B cell (primary cell): ENCODE results near the gene RHBDL1. TPM values are rescaled to one million over a fixed set of nuclear protein-coding genes. Genes with fewer than 3 reads are reported as not detected.

Experiments used
- ATAC-seq: fragments of 200-7000 bp; cut with Tn5 transposase; one replicate; pipeline ENCODE4 v1.10.0; 2021; ENCODE audit warnings: low read depth, mild to moderate bottlenecking, moderate number of reproducible peaks, moderate library complexity
- CTCF ChIA-PET: fragments of 350-600 bp; sonication (Branson Sonifier 250); formaldehyde crosslinking; loops from one replicate; lab custom pipeline; 2021; ENCODE audit warnings: antibody characterized with exemption, inconsistent platforms; lab: Charles Lee
- POLR2A ChIA-PET: fragments of 350-600 bp; sonication (Branson Sonifier 250); formaldehyde crosslinking; loops from one replicate; lab custom pipeline; 2021; ENCODE audit warnings: antibody characterized with exemption; lab: Charles Lee
- DNase-seq: peaks from one replicate; pipeline ENCODE4 v3.0.0; 2013
- H2AFZ ChIP-seq: 2 replicates; pipeline ENCODE4 v1.6.1; 2012; ENCODE audit warnings: mild to moderate bottlenecking, low read depth, low read length; ENCODE audit not compliant: insufficient read depth, poor library complexity, severe bottlenecking
- H3K27ac ChIP-seq, 2 donors: 1 replicate in 1 of 2; 2 replicates in 1 of 2; pipeline ENCODE4 v1.5.1; 2012 to 2013; ENCODE audit warnings: low read length in 2 of 2, mild to moderate bottlenecking in 2 of 2, moderate library complexity in 1 of 2
- H3K27me3 ChIP-seq, 4 experiments: fragments of 200-600 bp in 1 of 4; sonication (generic) in 1 of 4; replicated peaks in 1 of 4; 1 replicate in 2 of 4; 2 replicates in 2 of 4; pipeline versions ENCODE4 v1.6.1 to v1.7.0; 2013 to 2016; ENCODE audit warnings: low read length in 3 of 4, mild to moderate bottlenecking in 2 of 4, mixed read lengths in 1 of 4, moderate library complexity in 1 of 4; ENCODE audit not compliant: insufficient read depth in 4 of 4, control insufficient read depth in 3 of 4; ENCODE audit errors: control extremely low read depth in 1 of 4
- H3K36me3 ChIP-seq, 2 experiments: replicated peaks in 1 of 2; 1 replicate in 1 of 2; 2 replicates in 1 of 2; pipeline versions ENCODE4 v1.6.1 to v1.7.1; 2013; ENCODE audit warnings: low read length in 1 of 2; ENCODE audit not compliant: insufficient read depth in 2 of 2, control insufficient read depth in 1 of 2; ENCODE audit errors: control extremely low read depth in 1 of 2, extremely low read depth in 1 of 2
- H3K4me1 ChIP-seq, 2 donors: fragments of 200-600 bp in 1 of 2; sonication (generic) in 1 of 2; 1 replicate in 1 of 2; 2 replicates in 1 of 2; pipeline versions ENCODE4 v1.5.1 to v1.6.1; 2013 to 2017; ENCODE audit warnings: low read length in 2 of 2; ENCODE audit not compliant: control insufficient read depth in 2 of 2, insufficient read depth in 2 of 2
- H3K4me2 ChIP-seq: replicated peaks from 2 replicates; pipeline ENCODE3; 2012; ENCODE audit warnings: mild to moderate bottlenecking, low read depth, low read length; ENCODE audit not compliant: poor library complexity, severe bottlenecking
- H3K4me3 ChIP-seq, 5 experiments: fragments of 200-600 bp in 1 of 5; sonication (generic) in 1 of 5; 1 replicate in 3 of 5; 2 replicates in 2 of 5; pipeline versions ENCODE4 v1.5.1 to v1.7.0; 2011 to 2016; ENCODE audit warnings: low read length in 4 of 5, mild to moderate bottlenecking in 4 of 5, low read depth in 2 of 5, control low read depth in 1 of 5, moderate library complexity in 1 of 5; ENCODE audit not compliant: insufficient read depth in 1 of 5; ENCODE audit errors: control extremely low read depth in 1 of 5, extremely low read depth in 1 of 5
- H3K79me2 ChIP-seq: fragments of 200-600 bp; sonication (generic); one replicate; pipeline ENCODE4 v1.6.0; 2016; ENCODE audit warnings: low read length; ENCODE audit not compliant: control insufficient read depth, insufficient read depth
- H3K9ac ChIP-seq: fragments of 200-600 bp; sonication (generic); 2 replicates; pipeline ENCODE4 v1.6.1; 2017; ENCODE audit warnings: mild to moderate bottlenecking, low read length, moderate library complexity
- H3K9me3 ChIP-seq, 3 donors: one replicate each; pipeline versions ENCODE4 v1.6.1 to v1.7.1; 2013; ENCODE audit warnings: low read length in 2 of 3; ENCODE audit not compliant: control insufficient read depth in 2 of 3, insufficient read depth in 1 of 3; ENCODE audit errors: control extremely low read depth in 1 of 3
- H4K20me1 ChIP-seq: 2 replicates; pipeline ENCODE4 v1.6.0; 2012; ENCODE audit warnings: mild to moderate bottlenecking, low read length; ENCODE audit not compliant: insufficient read depth, control insufficient read depth, poor library complexity, severe bottlenecking
- H3K27ac Mint-ChIP-seq: one replicate; pipeline ENCODE4 v1.8.0; 2021; ENCODE audit warnings: mixed read lengths
- H3K27me3 Mint-ChIP-seq: one replicate; pipeline ENCODE4 v1.8.0; 2021; ENCODE audit warnings: mixed read lengths
- H3K4me1 Mint-ChIP-seq: one replicate; pipeline ENCODE4 v1.8.0; 2021; ENCODE audit warnings: mixed read lengths
- H3K4me3 Mint-ChIP-seq: one replicate; pipeline ENCODE4 v1.8.0; 2021; ENCODE audit warnings: mixed read lengths
- H3K9me3 Mint-ChIP-seq: one replicate; pipeline ENCODE4 v1.8.0; 2022; ENCODE audit warnings: mixed read lengths; ENCODE audit not compliant: insufficient read depth
- CTCF ChIP-seq: fragments of 200-600 bp; IDR thresholded peaks from one replicate; pipeline ENCODE4 v1.8.0; 2022; ENCODE audit warnings: antibody characterized with exemption, mild to moderate bottlenecking
- EZH2 ChIP-seq: IDR thresholded peaks from 2 replicates; pipeline ENCODE4 v1.6.1; 2012; ENCODE audit warnings: borderline replicate concordance, low read depth, mild to moderate bottlenecking, moderate library complexity, low read length; ENCODE audit not compliant: insufficient read depth, poor library complexity, severe bottlenecking
- WGBS: methylation state at CpG from one replicate; pipeline ENCODE4 v1.1.5; 2013; ENCODE audit warnings: missing lambda C conversion rate; ENCODE audit not compliant: insufficient coverage; 5-methylcytosine and 5-hydroxymethylcytosine counted together
- intact Hi-C: fragments of 100-400 bp; cut with micrococcal nuclease; formaldehyde crosslinking; loops from one replicate; pipeline ENCODE4 v1.10.0; 2022
- polyA plus RNA-seq: library from polyadenylated mRNA; depleted of rRNA; stranded (reverse); fragments of >200 nt; gene quantifications from 2 replicates; pipeline ENCODE4 v1.2.3, GENCODE V29; 2012
- total RNA-seq, 2 donors: library from RNA; stranded (reverse); fragments of 120-200 nt in 1 of 2; gene quantifications; 1 replicate in 1 of 2; 2 replicates in 1 of 2; pipeline versions ENCODE4 v1.2.3 to v1.2.4, GENCODE V29; 2013 to 2022

The RHBDL1 gene
- total and polyA plus RNA-seq, 2 donors (not counting 1 experiment from before 2014, with no cell fraction given), result 0.76 to 1.6 TPM

GRCh38 chr16:692356-693108 lies 17.1 kb downstream of the RHBDL1 start:
- H3K36me3 ChIP-seq, result no peaks in the 10 kb centered on the region
- H3K27me3 ChIP-seq, result peaks cover 0 to 42% (median 14%) of the 10 kb centered on the region in 4 experiments
- peaks cover 14% of the 10 kb centered on the region for H3K79me2 ChIP-seq
- Mint-ChIP-seq H3K4me3 (peak overlapping the region; percentile 55), H3K4me1 (peaks cover 29% of the 10 kb centered on the region), H3K27me3 (peaks cover 17% of the 10 kb centered on the region), H3K9me3 (no peaks in the 10 kb centered on the region), H3K27ac (no peak overlapping the region)
- no peak overlapping the region for H2AFZ ChIP-seq
- H3K27ac ChIP-seq, result no peak overlapping the region
- no peak for ATAC-seq
- intact Hi-C loops, result no loop called here
- peaks cover 37 to 42% of the 10 kb centered on the region in 2 donors for H3K4me1 ChIP-seq
- H3K4me2 ChIP-seq, result no peak overlapping the region
- no peak for TF ChIP-seq CTCF
- no peak for TF ChIP-seq EZH2
- H3K4me3 ChIP-seq, result no peak overlapping the region
- WGBS, result no CpG with 5 or more reads among the region's 10 CpGs
- POLR2A ChIA-PET, result no interaction called here
- CTCF ChIA-PET, result no interaction called here
- H3K9me3 ChIP-seq, result peaks cover 0 to 28% (median 0%) of the 10 kb centered on the region in 3 donors
- peaks cover 4% of the 10 kb centered on the region for H4K20me1 ChIP-seq
- no peak for DNase-seq
- no peak overlapping the region for H3K9ac ChIP-seq

GRCh38 chr16:693364-693763 lies 17.9 kb downstream of the RHBDL1 start:
- H3K4me3 ChIP-seq, result no peak overlapping the region
- no peak overlapping the region for H3K27ac ChIP-seq
- no peak overlapping the region for H2AFZ ChIP-seq
- H3K27me3 ChIP-seq, result peaks cover 0 to 42% (median 15%) of the 10 kb centered on the region in 4 experiments
- TF ChIP-seq CTCF (no peak), EZH2 (no peak)
- H3K36me3 ChIP-seq, result no peaks in the 10 kb centered on the region
- H3K27me3 Mint-ChIP-seq, result peaks cover 17% of the 10 kb centered on the region
- ChIA-PET POLR2A (no interaction called here), CTCF (no interaction called here)
- no peaks in the 10 kb centered on the region for H3K9me3 Mint-ChIP-seq
- no peak overlapping the region for H3K27ac Mint-ChIP-seq
- no peak overlapping the region for H3K9ac ChIP-seq
- H3K79me2 ChIP-seq, result peaks cover 14% of the 10 kb centered on the region
- peaks cover 4% of the 10 kb centered on the region for H4K20me1 ChIP-seq
- H3K4me1 Mint-ChIP-seq, result peaks cover 29% of the 10 kb centered on the region
- intact Hi-C loops, result no loop called here
- peaks cover 37 to 42% of the 10 kb centered on the region in 2 donors for H3K4me1 ChIP-seq
- peak overlapping the region; percentile 39 for H3K4me3 Mint-ChIP-seq
- peaks cover 0 to 28% (median 0%) of the 10 kb centered on the region in 3 donors for H3K9me3 ChIP-seq
- WGBS, result 51% methylated on average over 20 of the region's 22 CpGs
- peak overlapping the region; percentile 96 for H3K4me2 ChIP-seq
- DNase-seq, result no peak
- no peak for ATAC-seq
